Activated CD8-positive, alpha-beta T cell treated with anti-CD3 and anti-CD28 coated beads, Interleukin-2, amount 10 ng/mL, durations not matched to agents 7 days and 5 days (primary cell): Measurements from ENCODE around the gene PRR29. TPM values are rescaled to one million over a fixed set of nuclear protein-coding genes. Genes with fewer than 3 reads are reported as not detected.
"Not testable (repeated sequence)": the region's sequence is repeated elsewhere in the genome, so short reads cannot be mapped to it uniquely, and the experiment has no call there.

ENCODE experiments used
- ATAC-seq: fragments of 150-1000 bp; cut with Tn5 transposase; one replicate; pipeline ENCODE4 v1.10.0; 2021; ENCODE audit warnings: moderate library complexity
- CTCF ChIA-PET: fragments of 350-600 bp; sonication (Branson Sonifier 250); formaldehyde crosslinking; loops from one replicate; lab custom pipeline; 2021; ENCODE audit warnings: antibody characterized with exemption; lab: Charles Lee
- POLR2A ChIA-PET: fragments of 350-600 bp; sonication (Branson Sonifier 250); formaldehyde crosslinking; loops from one replicate; lab custom pipeline; 2021; ENCODE audit warnings: antibody characterized with exemption; lab: Charles Lee
- DNase-seq: peaks from one replicate; pipeline ENCODE4 v3.0.0-alpha.2; 2020
- H3K27ac Mint-ChIP-seq: one replicate; pipeline ENCODE4 v1.8.0; 2021; ENCODE audit warnings: mild to moderate bottlenecking, mixed read lengths
- H3K27me3 Mint-ChIP-seq: one replicate; pipeline ENCODE4 v1.8.0; 2021; ENCODE audit warnings: low read depth, mixed read lengths
- H3K36me3 Mint-ChIP-seq: one replicate; pipeline ENCODE4 v1.8.0; 2021; ENCODE audit warnings: low read depth, mixed read lengths
- H3K4me1 Mint-ChIP-seq: one replicate; pipeline ENCODE4 v1.8.0; 2021; ENCODE audit warnings: low read depth, mixed read lengths
- H3K4me3 Mint-ChIP-seq: one replicate; pipeline ENCODE4 v1.8.0; 2021; ENCODE audit warnings: mild to moderate bottlenecking, mixed read lengths
- H3K9me3 Mint-ChIP-seq: one replicate; pipeline ENCODE4 v1.8.0; 2022; ENCODE audit warnings: mixed read lengths; ENCODE audit not compliant: insufficient read depth
- total RNA-seq, 2 experiments: library from RNA; stranded (reverse); gene quantifications; one replicate each; pipeline ENCODE4 v1.2.3, GENCODE V29; 2021

The PRR29 gene
- total RNA-seq, 2 experiments from 2014 or later, result 0.97 to 1.3 TPM

GRCh38 chr17:64005734-64006167, 7.6 kb downstream of the PRR29 start:
- H3K4me3 Mint-ChIP-seq, result no peak overlapping the region
- no peaks in the 10 kb centered on the region for H3K9me3 Mint-ChIP-seq
- peaks cover 28% of the 10 kb centered on the region for H3K4me1 Mint-ChIP-seq
- DNase-seq (no peak), ATAC-seq (no peak)
- peak overlapping the region; percentile 36 for H3K27ac Mint-ChIP-seq
- peaks cover 28% of the 10 kb centered on the region for H3K36me3 Mint-ChIP-seq
- POLR2A ChIA-PET, result interaction anchor here (0.8 to 0.9 kb wide), 2 partner anchors 11 to 14 kb away, joined by 3 to 4 read pairs; no protein-coding TSS in a partner anchor
- H3K27me3 Mint-ChIP-seq, result no peaks in the 10 kb centered on the region
- CTCF ChIA-PET, result interaction anchor here (0.9 to 1.3 kb wide), 4 partner anchors 11 to 23 kb away, joined by 3 to 5 read pairs (median 4); no protein-coding TSS in a partner anchor

- DNase-seq, result no peak
- H3K36me3 Mint-ChIP-seq, result peaks cover 31% of the 10 kb centered on the region
- ATAC-seq, result no peak
- ChIA-PET POLR2A (interaction anchor here (0.6 to 1.0 kb wide), 3 partner anchors 10 to 30 kb away, joined by 3 read pairs; no protein-coding TSS in a partner anchor), CTCF (interaction anchor here (1.2 to 1.7 kb wide), 3 partner anchors 10 to 22 kb away, joined by 3 to 7 read pairs (median 5); no protein-coding TSS in a partner anchor)
- H3K4me3 Mint-ChIP-seq, result no peak overlapping the region
- H3K27ac Mint-ChIP-seq, result no peak overlapping the region
- peaks cover 28% of the 10 kb centered on the region for H3K4me1 Mint-ChIP-seq
- no peaks in the 10 kb centered on the region for H3K9me3 Mint-ChIP-seq
- no peaks in the 10 kb centered on the region for H3K27me3 Mint-ChIP-seq
Measured at GRCh38 chr17:64006361-64007088, 8.4 kb downstream of the PRR29 start.

GRCh38 chr17:64007089-64007837, 9.1 kb downstream of the PRR29 start:
- ATAC-seq, H3K27me3 Mint-ChIP-seq, H3K27ac Mint-ChIP-seq, H3K9me3 Mint-ChIP-seq, DNase-seq, H3K4me3 Mint-ChIP-seq: not testable (repeated sequence)
- CTCF ChIA-PET, result interaction anchor here (1.3 to 1.7 kb wide), 2 partner anchors 10 to 19 kb away, joined by 3 to 7 read pairs; no protein-coding TSS in a partner anchor
- POLR2A ChIA-PET, result interaction anchor here (0.6 to 1.0 kb wide), 2 partner anchors 14 to 31 kb away, joined by 3 read pairs; no protein-coding TSS in a partner anchor
- Mint-ChIP-seq H3K36me3 (peaks cover 36% of the 10 kb centered on the region), H3K4me1 (peaks cover 32% of the 10 kb centered on the region)

- CTCF ChIA-PET, result interaction anchor here (1.7 kb wide), 1 partner anchor 18 kb away, joined by 7 read pairs; no protein-coding TSS in a partner anchor
- Mint-ChIP-seq H3K27me3 (no peaks in the 10 kb centered on the region), H3K4me3 (no peak overlapping the region), H3K9me3 (no peaks in the 10 kb centered on the region), H3K4me1 (peaks cover 32% of the 10 kb centered on the region), H3K27ac (no peak overlapping the region), H3K36me3 (peaks cover 36% of the 10 kb centered on the region)
- POLR2A ChIA-PET, result no interaction called here
- no peak for ATAC-seq
- DNase-seq, result no peak
Measured at GRCh38 chr17:64007838-64008282, 9.7 kb downstream of the PRR29 start.

- CTCF ChIA-PET, result interaction anchor here (1.4 kb wide), 1 partner anchor 21 kb away, joined by 4 read pairs; no protein-coding TSS in a partner anchor
- H3K36me3 Mint-ChIP-seq, result peaks cover 32% of the 10 kb centered on the region
- H3K9me3 Mint-ChIP-seq, result no peaks in the 10 kb centered on the region
- DNase-seq, result no peak
- no peak for ATAC-seq
- no peak overlapping the region for H3K4me3 Mint-ChIP-seq
- no peaks in the 10 kb centered on the region for H3K27me3 Mint-ChIP-seq
- H3K4me1 Mint-ChIP-seq, result peaks cover 33% of the 10 kb centered on the region
- H3K27ac Mint-ChIP-seq, result no peak overlapping the region
- POLR2A ChIA-PET, result no interaction called here
Measured at GRCh38 chr17:64008346-64008745, 10.2 kb downstream of the PRR29 start.

- Mint-ChIP-seq H3K27ac (no peak overlapping the region), H3K36me3 (peaks cover 27% of the 10 kb centered on the region), H3K9me3 (no peaks in the 10 kb centered on the region), H3K4me1 (peaks cover 36% of the 10 kb centered on the region), H3K4me3 (no peak overlapping the region), H3K27me3 (no peaks in the 10 kb centered on the region)
- POLR2A ChIA-PET, result interaction anchor here (0.6 kb wide), 1 partner anchor 701 kb away, joined by 3 read pairs; no protein-coding TSS in a partner anchor
- CTCF ChIA-PET, result interaction anchor here (1.4 kb wide), 1 partner anchor 21 kb away, joined by 4 read pairs; no protein-coding TSS in a partner anchor
- DNase-seq, result no peak
- no peak for ATAC-seq
Measured at GRCh38 chr17:64008830-64009229, 10.7 kb downstream of the PRR29 start.

GRCh38 chr17:64009571-64010402, 11.6 kb downstream of the PRR29 start:
- Mint-ChIP-seq H3K27me3 (no peaks in the 10 kb centered on the region), H3K4me3 (no peak overlapping the region), H3K36me3 (peaks cover 23% of the 10 kb centered on the region), H3K27ac (no peak overlapping the region), H3K9me3 (no peaks in the 10 kb centered on the region), H3K4me1 (peaks cover 42% of the 10 kb centered on the region)
- no peak for ATAC-seq
- no peak for DNase-seq
- ChIA-PET POLR2A (interaction anchor here (1.0 to 1.1 kb wide), 2 partner anchors 10 to 11 kb away, joined by 3 read pairs; partner anchors contain the start of gene ICAM2), CTCF (interaction anchor here (1.1 to 1.5 kb wide), 4 partner anchors 10 to 124 kb away, joined by 3 to 5 read pairs (median 4); partner anchors contain the start of gene ICAM2)

GRCh38 chr17:64015447-64015846, 17.3 kb downstream of the PRR29 start:
- peaks cover 51% of the 10 kb centered on the region for H3K4me1 Mint-ChIP-seq
- no peak for DNase-seq

GRCh38 chr17:64016231-64016784, 18.2 kb downstream of the PRR29 start:
- DNase-seq (peak; percentile 39), ATAC-seq (no peak)
- Mint-ChIP-seq H3K36me3 (peaks cover 14% of the 10 kb centered on the region), H3K4me3 (peak overlapping the region; percentile 70), H3K27me3 (no peaks in the 10 kb centered on the region), H3K9me3 (no peaks in the 10 kb centered on the region), H3K4me1 (peaks cover 57% of the 10 kb centered on the region), H3K27ac (peak overlapping the region; percentile 88)
- ChIA-PET POLR2A (interaction anchor here (0.6 to 1.9 kb wide), 4 partner anchors 9 to 114 kb away, joined by 3 to 6 read pairs (median 4); no protein-coding TSS in a partner anchor), CTCF (interaction anchor here (0.7 to 6.4 kb wide), 25 partner anchors 10 to 266 kb away, joined by 3 to 138 read pairs (median 4); partner anchors contain the start of genes CD79B, CSHL1, ERN1 and GH1)

More at GRCh38 chr17:64015447-64015846, 17.3 kb downstream of the PRR29 start:
- POLR2A ChIA-PET, result no interaction called here
- CTCF ChIA-PET, result no interaction called here
- H3K9me3 Mint-ChIP-seq, result no peaks in the 10 kb centered on the region
- H3K36me3 Mint-ChIP-seq, result peaks cover 19% of the 10 kb centered on the region
- H3K4me3 Mint-ChIP-seq, result peak overlapping the region; percentile 70
- no peak for ATAC-seq
- peak overlapping the region; percentile 89 for H3K27ac Mint-ChIP-seq
- H3K27me3 Mint-ChIP-seq, result no peaks in the 10 kb centered on the region

GRCh38 chr17:64016974-64017373, 18.8 kb downstream of the PRR29 start:
- H3K4me1 Mint-ChIP-seq, result peaks cover 60% of the 10 kb centered on the region
- H3K27ac Mint-ChIP-seq, result peak overlapping the region; percentile 88
- peak overlapping the region; percentile 70 for H3K4me3 Mint-ChIP-seq
- DNase-seq (no peak), ATAC-seq (no peak)
- H3K36me3 Mint-ChIP-seq, result peaks cover 10% of the 10 kb centered on the region
- ChIA-PET POLR2A (interaction anchor here (0.9 to 1.9 kb wide), 3 partner anchors 9 to 114 kb away, joined by 3 to 6 read pairs (median 4); no protein-coding TSS in a partner anchor), CTCF (interaction anchor here (0.7 to 6.4 kb wide), 24 partner anchors 10 to 265 kb away, joined by 3 to 138 read pairs (median 4); partner anchors contain the start of genes CD79B, CSHL1, ERN1 and GH1)
- H3K27me3 Mint-ChIP-seq, result no peaks in the 10 kb centered on the region
- no peaks in the 10 kb centered on the region for H3K9me3 Mint-ChIP-seq
